Measurements from ENCODE around the gene COLQ.

- no peak for TF ChIP-seq POLR2A (IDR thresholded peaks at IDR 0.05)
- TF ChIP-seq, protein P1, sequence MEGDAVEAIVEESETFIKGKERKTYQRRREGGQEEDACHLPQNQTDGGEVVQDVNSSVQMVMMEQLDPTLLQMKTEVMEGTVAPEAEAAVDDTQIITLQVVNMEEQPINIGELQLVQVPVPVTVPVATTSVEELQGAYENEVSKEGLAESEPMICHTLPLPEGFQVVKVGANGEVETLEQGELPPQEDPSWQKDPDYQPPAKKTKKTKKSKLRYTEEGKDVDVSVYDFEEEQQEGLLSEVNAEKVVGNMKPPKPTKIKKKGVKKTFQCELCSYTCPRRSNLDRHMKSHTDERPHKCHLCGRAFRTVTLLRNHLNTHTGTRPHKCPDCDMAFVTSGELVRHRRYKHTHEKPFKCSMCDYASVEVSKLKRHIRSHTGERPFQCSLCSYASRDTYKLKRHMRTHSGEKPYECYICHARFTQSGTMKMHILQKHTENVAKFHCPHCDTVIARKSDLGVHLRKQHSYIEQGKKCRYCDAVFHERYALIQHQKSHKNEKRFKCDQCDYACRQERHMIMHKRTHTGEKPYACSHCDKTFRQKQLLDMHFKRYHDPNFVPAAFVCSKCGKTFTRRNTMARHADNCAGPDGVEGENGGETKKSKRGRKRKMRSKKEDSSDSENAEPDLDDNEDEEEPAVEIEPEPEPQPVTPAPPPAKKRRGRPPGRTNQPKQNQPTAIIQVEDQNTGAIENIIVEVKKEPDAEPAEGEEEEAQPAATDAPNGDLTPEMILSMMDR (IDR thresholded peaks at IDR 0.05) = no peak
- no peak for TF ChIP-seq POLR2AphosphoS5 (IDR thresholded peaks at IDR 0.05)
- no peak for TF ChIP-seq EP300 (IDR thresholded peaks at IDR 0.05)
Measured at GRCh38 chr3:15470849-15471248, 50.7 kb downstream of the COLQ start.
